HCT116 (cell line): ENCODE data around the gene NOC3L. TPM values are rescaled to one million over a fixed set of nuclear protein-coding genes. Genes with fewer than 3 reads are reported as not detected.

Experiments
- ATAC-seq: fragments of 200-7000 bp; cut with Tn5 transposase; 2 replicates; pipeline ENCODE4 v1.9.1; 2020; ENCODE audit warnings: mild to moderate bottlenecking, moderate library complexity
- BruUV-seq: library from RNA; stranded (reverse); fragments of 400-500 nt; replicated peaks from 2 replicates; lab custom pipeline; 2021; lab: Mats Ljungman, UMichigan
- CTCF ChIA-PET: fragments of 300-600 bp; sonication (Branson Sonifier 250); formaldehyde crosslinking; loops from one replicate; lab custom pipeline; 2021; ENCODE audit warnings: antibody characterized with exemption; lab: Charles Lee
- POLR2A ChIA-PET: fragments of 300-600, 350-600 bp; sonication (Branson Sonifier 250); formaldehyde crosslinking; loops from one replicate; lab custom pipeline; 2021; ENCODE audit warnings: antibody characterized with exemption; lab: Charles Lee
- RAD21 ChIA-PET, 2 experiments: fragments of 300-600 bp; sonication (Branson Sonifier 250); formaldehyde crosslinking; loops; one replicate each; lab custom pipeline; 2023; ENCODE audit warnings: low total read pairs in 2 of 2; ENCODE audit not compliant: uncharacterized antibody in 2 of 2, unreplicated experiment in 2 of 2, low non-redundant PET in 1 of 2; lab: Charles Lee
- DNase-seq: peaks from one replicate; pipeline ENCODE4 v3.0.0-alpha.2; 2010; ENCODE audit warnings: low read depth, low spot score
- H2AFZ ChIP-seq: fragments of 200-600 bp; shearing (Covaris generic), sonication (generic); 2 replicates; pipeline ENCODE4 v1.6.1; 2017; ENCODE audit warnings: low read depth, mixed run types, mixed read lengths, antibody characterized with exemption, low read length; ENCODE audit not compliant: poor library complexity, severe bottlenecking
- H3K27ac ChIP-seq: 2 replicates; pipeline ENCODE4 v1.5.1; 2012; ENCODE audit warnings: low read depth, low read length
- H3K27me3 ChIP-seq: fragments of 200-600 bp; sonication (generic); 2 replicates; pipeline ENCODE4 v1.6.1; 2016; ENCODE audit warnings: mixed run types, low read length, mixed read lengths; ENCODE audit not compliant: insufficient read depth
- H3K36me3 ChIP-seq, 2 experiments: fragments of 200-500 bp in 1 of 2; fragments of 200-600 bp in 1 of 2; sonication (Bioruptor generic) in 1 of 2; sonication (generic) in 1 of 2; 2 replicates each; pipeline versions ENCODE4 v1.5.1 to v1.6.1; 2014 to 2016; ENCODE audit warnings: low read length in 2 of 2, inconsistent platforms in 1 of 2, mixed read lengths in 1 of 2, mixed run types in 1 of 2; ENCODE audit not compliant: insufficient read depth in 2 of 2, control insufficient read depth in 1 of 2
- H3K4me1 ChIP-seq, 2 experiments: fragments of 200-600 bp in 1 of 2; sonication (generic) in 1 of 2; 2 replicates each; pipeline versions ENCODE4 v1.5.1 to v1.6.1; 2012 to 2017; ENCODE audit warnings: low read length in 2 of 2, inconsistent platforms in 1 of 2, mild to moderate bottlenecking in 1 of 2, mixed read lengths in 1 of 2, mixed run types in 1 of 2, moderate library complexity in 1 of 2; ENCODE audit not compliant: insufficient read depth in 2 of 2, control insufficient read depth in 1 of 2
- H3K4me2 ChIP-seq: fragments of 200-600 bp; sonication (generic); 2 replicates; pipeline ENCODE4 v1.6.1; 2017; ENCODE audit warnings: mixed run types, low read length, mixed read lengths
- H3K4me3 ChIP-seq, 2 experiments: fragments of 200-600 bp in 1 of 2; sonication (generic) in 1 of 2; replicated peaks in 1 of 2; 2 replicates each; pipeline ENCODE4 v1.5.1; 2011 to 2016; ENCODE audit warnings: low read length in 2 of 2, control low read depth in 1 of 2, low read depth in 1 of 2, mild to moderate bottlenecking in 1 of 2, mixed read lengths in 1 of 2, mixed run types in 1 of 2
- H3K79me2 ChIP-seq: fragments of 200-600 bp; sonication (generic); 2 replicates; pipeline ENCODE4 v1.6.1; 2017; ENCODE audit warnings: mild to moderate bottlenecking, mixed run types, low read length, moderate library complexity, mixed read lengths; ENCODE audit not compliant: insufficient read depth
- H3K9ac ChIP-seq: fragments of 200-600 bp; sonication (generic); 2 replicates; pipeline ENCODE4 v1.6.1; 2016; ENCODE audit warnings: low read length, mixed read lengths
- H3K9me2 ChIP-seq: fragments of 200-600 bp; sonication (generic), shearing (Covaris generic); 2 replicates; pipeline ENCODE4 v1.6.1; 2017; ENCODE audit warnings: mixed run types, mild to moderate bottlenecking, moderate library complexity; ENCODE audit not compliant: insufficient read depth
- H3K9me3 ChIP-seq, 2 experiments: fragments of 200-500 bp in 1 of 2; fragments of 200-600 bp in 1 of 2; sonication (Bioruptor generic) in 1 of 2; sonication (generic) in 1 of 2; 2 replicates each; pipeline ENCODE4 v1.6.1; 2014 to 2017; ENCODE audit warnings: low read length in 2 of 2, mixed read lengths in 2 of 2, inconsistent platforms in 1 of 2, low read depth in 1 of 2, mild to moderate bottlenecking in 1 of 2, mixed run types in 1 of 2, moderate library complexity in 1 of 2; ENCODE audit not compliant: control insufficient read depth in 1 of 2, insufficient read depth in 1 of 2
- H4K20me1 ChIP-seq: fragments of 200-600 bp; sonication (generic), shearing (Covaris generic); 2 replicates; pipeline ENCODE4 v1.6.1; 2017; ENCODE audit warnings: mixed run types, mild to moderate bottlenecking, moderate library complexity; ENCODE audit not compliant: insufficient read depth
- CEBPB ChIP-seq: IDR thresholded peaks from 2 replicates; pipeline ENCODE4 v1.6.1; 2012; ENCODE audit warnings: low read depth
- EGR1 ChIP-seq: IDR thresholded peaks from 2 replicates; pipeline ENCODE4 v1.6.1; 2012; ENCODE audit warnings: low read depth
- ELF1 ChIP-seq: IDR thresholded peaks from 2 replicates; pipeline ENCODE4 v1.6.1; 2012; ENCODE audit warnings: low read depth, borderline replicate concordance
- EZH2 ChIP-seq: fragments of 200-600 bp; sonication (generic); IDR thresholded peaks from 2 replicates; pipeline ENCODE4 v1.6.1; 2017; ENCODE audit warnings: antibody characterized with exemption, mixed run types
- JUND ChIP-seq: IDR thresholded peaks from 2 replicates; pipeline ENCODE4 v1.6.1; 2012
- POLR2A ChIP-seq: IDR thresholded peaks from 2 replicates; pipeline ENCODE4 v1.7.0; 2011; ENCODE audit warnings: borderline replicate concordance; ENCODE audit not compliant: insufficient read depth, insufficient read length; ENCODE audit errors: extremely low read depth
- ZFX ChIP-seq: fragments of 450-650 bp; IDR thresholded peaks from 2 replicates; pipeline ENCODE4 v1.6.1; 2017
- intact Hi-C: fragments of 100-400 bp; cut with micrococcal nuclease; formaldehyde crosslinking; loops from 2 replicates; pipeline ENCODE4 v1.10.0; 2022
- total RNA-seq: library from RNA; stranded (reverse); gene quantifications from one replicate; pipeline ENCODE4 v1.2.1, GENCODE V29; 2021; ENCODE audit not compliant: unreplicated experiment
- TF ChIP-seq, protein P1 (sequence below): IDR thresholded peaks from 2 replicates; pipeline ENCODE4 v1.6.1; 2012
- TF ChIP-seq, protein P2 (sequence below), 3 experiments: fragments of 200-600 bp in 1 of 3; sonication (generic) in 1 of 3; IDR thresholded peaks in 2 of 3; conservative IDR thresholded peaks in 1 of 3; 2 replicates each; pipeline ENCODE4 v1.5.1; 2012 to 2017; ENCODE audit warnings: low read depth in 2 of 3, low read length in 2 of 3, antibody characterized with exemption in 1 of 3, borderline replicate concordance in 1 of 3, control low read depth in 1 of 3, mild to moderate bottlenecking in 1 of 3, mixed read lengths in 1 of 3, mixed run types in 1 of 3, moderate library complexity in 1 of 3; ENCODE audit not compliant: insufficient read depth in 1 of 3
- TF ChIP-seq, protein P3 (sequence below): IDR thresholded peaks from 2 replicates; pipeline ENCODE4 v1.6.1; 2012

NOC3L gene
- total RNA-seq, 1 experiment from 2014 or later, result 45.5 TPM

DNA sequence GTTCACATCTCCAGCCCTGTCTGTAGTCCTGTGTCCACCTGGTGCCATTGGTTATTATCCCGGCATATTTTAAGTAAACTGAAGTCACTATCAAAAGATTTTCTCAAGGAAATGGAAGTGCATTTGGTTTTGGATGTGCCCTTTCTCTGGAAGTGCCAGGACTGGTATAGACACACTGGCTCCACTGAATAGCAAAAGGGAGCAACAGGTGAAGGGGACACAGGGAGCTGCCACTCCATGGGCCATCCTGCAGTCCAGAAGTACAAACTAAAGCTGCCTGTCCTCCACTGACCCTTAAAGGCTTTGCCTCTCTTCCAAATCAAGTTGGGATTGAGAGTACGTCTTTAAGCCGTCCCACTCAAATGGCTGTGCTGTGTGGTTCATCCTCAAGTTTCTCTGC lies 62.7 kb downstream of the NOC3L start:
- no peak overlapping the region for H3K9ac ChIP-seq
- no peaks in the 10 kb centered on the region for H3K9me3 ChIP-seq
- DNase-seq (no peak), ATAC-seq (no peak)
- intact Hi-C loops, result no loop called here
- TF ChIP-seq EGR1 (no peak), ELF1 (no peak)
- TF ChIP-seq, protein P1, sequence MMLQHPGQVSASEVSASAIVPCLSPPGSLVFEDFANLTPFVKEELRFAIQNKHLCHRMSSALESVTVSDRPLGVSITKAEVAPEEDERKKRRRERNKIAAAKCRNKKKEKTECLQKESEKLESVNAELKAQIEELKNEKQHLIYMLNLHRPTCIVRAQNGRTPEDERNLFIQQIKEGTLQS, result no peak
- TF ChIP-seq, protein P2, sequence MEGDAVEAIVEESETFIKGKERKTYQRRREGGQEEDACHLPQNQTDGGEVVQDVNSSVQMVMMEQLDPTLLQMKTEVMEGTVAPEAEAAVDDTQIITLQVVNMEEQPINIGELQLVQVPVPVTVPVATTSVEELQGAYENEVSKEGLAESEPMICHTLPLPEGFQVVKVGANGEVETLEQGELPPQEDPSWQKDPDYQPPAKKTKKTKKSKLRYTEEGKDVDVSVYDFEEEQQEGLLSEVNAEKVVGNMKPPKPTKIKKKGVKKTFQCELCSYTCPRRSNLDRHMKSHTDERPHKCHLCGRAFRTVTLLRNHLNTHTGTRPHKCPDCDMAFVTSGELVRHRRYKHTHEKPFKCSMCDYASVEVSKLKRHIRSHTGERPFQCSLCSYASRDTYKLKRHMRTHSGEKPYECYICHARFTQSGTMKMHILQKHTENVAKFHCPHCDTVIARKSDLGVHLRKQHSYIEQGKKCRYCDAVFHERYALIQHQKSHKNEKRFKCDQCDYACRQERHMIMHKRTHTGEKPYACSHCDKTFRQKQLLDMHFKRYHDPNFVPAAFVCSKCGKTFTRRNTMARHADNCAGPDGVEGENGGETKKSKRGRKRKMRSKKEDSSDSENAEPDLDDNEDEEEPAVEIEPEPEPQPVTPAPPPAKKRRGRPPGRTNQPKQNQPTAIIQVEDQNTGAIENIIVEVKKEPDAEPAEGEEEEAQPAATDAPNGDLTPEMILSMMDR (IDR thresholded peaks at IDR 0.05 in 2 of 3, conservative IDR thresholded peaks at IDR 0.05 in 1 of 3; ENCODE audit: borderline replicate concordance in 1 of 3, insufficient read depth in 1 of 3, low read depth in 2 of 3, low read length in 2 of 3), result no peak
- H3K79me2 ChIP-seq, result no peaks in the 10 kb centered on the region
- no peak overlapping the region for H3K4me3 ChIP-seq
- POLR2A ChIA-PET, result no interaction called here
- H3K36me3 ChIP-seq, result no peaks in the 10 kb centered on the region
- H3K4me1 ChIP-seq, result peaks cover 0 to 5% of the 10 kb centered on the region in 2 experiments; a peak in 1 of 4 replicates
- RAD21 ChIA-PET, result no interaction called here
- no peak overlapping the region for H3K27ac ChIP-seq
- no peak overlapping the region for H3K4me2 ChIP-seq
- H4K20me1 ChIP-seq, result no peaks in the 10 kb centered on the region
- H3K27me3 ChIP-seq, result 0 out of 2 replicates have a peak, but pooled peaks cover 5% of the 10 kb centered on the region
- CTCF ChIA-PET, result no interaction called here
- H3K9me2 ChIP-seq, result no peaks in the 10 kb centered on the region
- no peak overlapping the region for H2AFZ ChIP-seq
- no TSS peak for BruUV-seq

DNA sequence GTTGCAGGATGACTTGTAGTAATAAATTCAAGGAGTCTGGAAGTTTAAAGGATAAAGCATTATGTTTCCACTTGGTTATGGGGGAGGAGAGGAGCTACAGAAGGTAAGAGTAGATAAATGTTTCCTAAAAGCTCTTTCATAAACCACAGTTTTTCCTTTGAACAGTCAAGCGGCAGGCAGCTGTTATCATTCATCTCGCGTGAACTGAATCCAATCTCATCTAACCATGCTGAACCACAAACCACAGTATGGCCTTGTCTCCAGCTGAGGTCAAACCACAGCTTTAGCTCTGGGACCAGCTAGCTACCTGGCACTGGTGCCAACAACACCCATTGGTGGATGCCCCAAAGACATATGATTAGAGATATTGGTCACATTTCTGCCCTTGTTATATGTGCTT lies 63.3 kb downstream of the NOC3L start:
- Histone ChIP-seq H3K9me3 (no peaks in the 10 kb centered on the region), H2AFZ (no peak overlapping the region), H4K20me1 (no peaks in the 10 kb centered on the region), H3K27me3 (0 out of 2 replicates have a peak, but pooled peaks cover 5% of the 10 kb centered on the region), H3K4me2 (no peak overlapping the region), H3K9me2 (no peaks in the 10 kb centered on the region), H3K4me1 (peaks cover 0 to 5% of the 10 kb centered on the region in 2 experiments; a peak in 1 of 4 replicates), H3K79me2 (no peaks in the 10 kb centered on the region), H3K27ac (no peak overlapping the region), H3K4me3 (no peak overlapping the region), H3K9ac (no peak overlapping the region), H3K36me3 (no peaks in the 10 kb centered on the region)
- ATAC-seq (peak; percentile 85), DNase-seq (no peak)
- CTCF ChIA-PET, result interaction anchor here (0.9 kb wide), 1 partner anchor 145 kb away, joined by 3 read pairs; no protein-coding TSS in a partner anchor
- intact Hi-C loops, result no loop called here
- RAD21 ChIA-PET, result no interaction called here
- no peak for TF ChIP-seq POLR2A
- no peak for TF ChIP-seq ZFX
- TF ChIP-seq, protein P3, sequence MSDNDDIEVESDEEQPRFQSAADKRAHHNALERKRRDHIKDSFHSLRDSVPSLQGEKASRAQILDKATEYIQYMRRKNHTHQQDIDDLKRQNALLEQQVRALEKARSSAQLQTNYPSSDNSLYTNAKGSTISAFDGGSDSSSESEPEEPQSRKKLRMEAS, result no peak
- no peak for TF ChIP-seq JUND
- no peak for TF ChIP-seq CEBPB
- no peak for TF ChIP-seq EZH2
- TF ChIP-seq, protein P2 (IDR thresholded peaks at IDR 0.05 in 2 of 3, conservative IDR thresholded peaks at IDR 0.05 in 1 of 3; ENCODE audit: borderline replicate concordance in 1 of 3, insufficient read depth in 1 of 3, low read depth in 2 of 3, low read length in 2 of 3), result no peak
- BruUV-seq, result no TSS peak
- POLR2A ChIA-PET, result no interaction called here
